Endothelial cell of umbilical vein (primary cell): ENCODE measurements around the gene LIMA1.
A peak's percentile ranks its signal among the peaks of the same experiment; 100 is the strongest.

Experiments used
- CTCF ChIP-seq, 2 donors: IDR thresholded peaks; 1 replicate in 1 of 2; 2 replicates in 1 of 2; pipeline ENCODE4 v1.5.1; 2011; ENCODE audit warnings: low read length in 2 of 2, mild to moderate bottlenecking in 2 of 2, moderate library complexity in 2 of 2, control low read depth in 1 of 2, inconsistent platforms in 1 of 2, low read depth in 1 of 2; ENCODE audit not compliant: insufficient read depth in 1 of 2; ENCODE audit errors: extremely low read depth in 1 of 2
- EZH2 ChIP-seq: IDR thresholded peaks from 2 replicates; pipeline ENCODE4 v1.6.1; 2012; ENCODE audit warnings: borderline replicate concordance, low read depth, mild to moderate bottlenecking, moderate library complexity, low read length, inconsistent platforms; ENCODE audit not compliant: severe bottlenecking
- GATA2 ChIP-seq: IDR thresholded peaks from 2 replicates; pipeline ENCODE4 v1.7.0; 2011; ENCODE audit warnings: low read depth, mild to moderate bottlenecking, moderate library complexity, mixed read lengths, low read length; ENCODE audit not compliant: insufficient read length, insufficient read depth
- JUN ChIP-seq: IDR thresholded peaks from 2 replicates; pipeline ENCODE4 v1.6.1; 2011; ENCODE audit warnings: borderline replicate concordance, low read depth; ENCODE audit not compliant: insufficient read length, insufficient read depth
- MAX ChIP-seq: IDR thresholded peaks from 2 replicates; pipeline ENCODE4 v1.6.1; 2011; ENCODE audit not compliant: insufficient read depth, insufficient read length
- MYC ChIP-seq: IDR thresholded peaks from one replicate; pipeline ENCODE4 v1.6.1; 2011; ENCODE audit warnings: mild to moderate bottlenecking, low read depth, low read length
- POLR2A ChIP-seq: IDR thresholded peaks from 2 replicates; pipeline ENCODE4 v1.6.1; 2012; ENCODE audit warnings: low read depth, mild to moderate bottlenecking, control low read depth, low read length
- POLR2AphosphoS5 ChIP-seq: IDR thresholded peaks from 2 replicates; pipeline ENCODE4 v1.6.1; 2012; ENCODE audit warnings: low read depth, mild to moderate bottlenecking, control low read depth, low read length, moderate library complexity; ENCODE audit not compliant: insufficient read depth

- TF ChIP-seq POLR2A (peak; percentile 91), EZH2 (no peak), CTCF (IDR thresholded peaks at IDR 0.05; ENCODE audit: extremely low read depth in 1 of 2, insufficient read depth in 1 of 2, low read depth in 1 of 2, low read length in 2 of 2) (no peak), POLR2AphosphoS5 (peak; percentile 93), GATA2 (no peak), MAX (no peak), JUN (no peak), MYC (no peak)
Measured at GRCh38 chr12:50167049-50167828, 116.1 kb downstream of the LIMA1 start, which contains the start of gene CERS5.
